SK-N-SH treated with all-trans-retinoic acid at 6 μM for 48 hours (cell line): ENCODE results near the gene FMC1.

Experiments
- ARNTL ChIP-seq: fragments of 450-650 bp; formaldehyde crosslinking; IDR thresholded peaks from 2 replicates; pipeline ENCODE4 v1.5.0; 2020; ENCODE audit warnings: low read depth, mild to moderate bottlenecking, moderate library complexity, borderline replicate concordance
- ESRRG ChIP-seq: fragments of 250-450 bp; sonication (Bioruptor Pico); IDR thresholded peaks from 2 replicates; pipeline ENCODE4 v1.6.1; 2021; ENCODE audit warnings: mild to moderate bottlenecking
- ISL1 ChIP-seq: fragments of 250-450 bp; sonication (Bioruptor Pico); IDR thresholded peaks from 2 replicates; pipeline ENCODE4 v2.1.2; 2022; ENCODE audit warnings: mild to moderate bottlenecking, moderate library complexity
- RARB ChIP-seq: fragments of 250-450 bp; sonication (Bioruptor Pico); IDR thresholded peaks from 2 replicates; pipeline ENCODE4 v1.8.0; 2021; ENCODE audit warnings: mild to moderate bottlenecking, moderate library complexity
- SNAI2 ChIP-seq: fragments of 250-450 bp; sonication (Bioruptor Pico); IDR thresholded peaks from 2 replicates; pipeline ENCODE4 v1.5.0; 2020; ENCODE audit warnings: mild to moderate bottlenecking, moderate library complexity
- TCF4 ChIP-seq: fragments of 250-450 bp; sonication (Bioruptor Pico); IDR thresholded peaks from 2 replicates; pipeline ENCODE4 v1.8.0; 2021; ENCODE audit warnings: mild to moderate bottlenecking, moderate library complexity, borderline replicate concordance
- ZFP3 ChIP-seq: fragments of 250-450 bp; sonication (Bioruptor Pico); IDR thresholded peaks from 2 replicates; pipeline ENCODE4 v1.5.0; 2020; ENCODE audit warnings: mild to moderate bottlenecking, moderate library complexity
- ZFP30 ChIP-seq: fragments of 450-650 bp; formaldehyde crosslinking; IDR thresholded peaks from 2 replicates; pipeline ENCODE4 v1.5.0; 2022; ENCODE audit warnings: mild to moderate bottlenecking, moderate library complexity
- ZNF70 ChIP-seq: fragments of 450-650 bp; formaldehyde crosslinking; IDR thresholded peaks from 2 replicates; pipeline ENCODE4 v1.5.0; 2020; ENCODE audit warnings: mild to moderate bottlenecking, moderate library complexity
- TF ChIP-seq, protein P1 (sequence below): fragments of 250-450 bp; sonication (Bioruptor Pico); IDR thresholded peaks from 2 replicates; pipeline ENCODE4 v1.5.1; 2020; ENCODE audit warnings: low read depth, mild to moderate bottlenecking, moderate library complexity
- TF ChIP-seq, protein P2 (sequence below): fragments of 250-450 bp; sonication (Bioruptor Pico); IDR thresholded peaks from 2 replicates; pipeline ENCODE4 v1.5.1; 2021; ENCODE audit warnings: mild to moderate bottlenecking, moderate library complexity
- TF ChIP-seq, protein P3 (sequence below): fragments of 250-450 bp; sonication (Bioruptor Pico); IDR thresholded peaks from 2 replicates; pipeline ENCODE4 v1.8.0; 2020; ENCODE audit warnings: mild to moderate bottlenecking, moderate library complexity, borderline replicate concordance
- TF ChIP-seq, protein P4 (sequence below): fragments of 250-450 bp; sonication (Bioruptor Pico); IDR thresholded peaks from 2 replicates; pipeline ENCODE4 v1.8.0; 2021; ENCODE audit warnings: low read depth, mild to moderate bottlenecking, moderate library complexity, borderline replicate concordance

DNA sequence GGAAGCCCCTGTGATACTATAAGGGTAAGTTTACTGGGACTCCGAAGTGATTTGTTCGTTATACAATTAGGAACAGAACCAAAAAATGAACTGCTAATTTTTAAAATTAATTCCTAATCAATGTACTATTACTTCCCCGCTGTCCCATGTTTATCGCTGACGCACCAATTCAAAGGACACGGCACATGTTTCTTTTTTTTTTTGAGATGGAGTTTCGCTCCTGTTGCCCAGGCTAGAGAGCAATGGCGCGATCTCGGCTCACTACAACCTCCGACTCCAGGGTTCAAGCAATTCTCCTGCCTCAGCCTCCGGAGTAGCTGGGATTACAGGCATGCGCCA, 1.5 kb upstream of the FMC1 start:
- TF ChIP-seq, protein P1, sequence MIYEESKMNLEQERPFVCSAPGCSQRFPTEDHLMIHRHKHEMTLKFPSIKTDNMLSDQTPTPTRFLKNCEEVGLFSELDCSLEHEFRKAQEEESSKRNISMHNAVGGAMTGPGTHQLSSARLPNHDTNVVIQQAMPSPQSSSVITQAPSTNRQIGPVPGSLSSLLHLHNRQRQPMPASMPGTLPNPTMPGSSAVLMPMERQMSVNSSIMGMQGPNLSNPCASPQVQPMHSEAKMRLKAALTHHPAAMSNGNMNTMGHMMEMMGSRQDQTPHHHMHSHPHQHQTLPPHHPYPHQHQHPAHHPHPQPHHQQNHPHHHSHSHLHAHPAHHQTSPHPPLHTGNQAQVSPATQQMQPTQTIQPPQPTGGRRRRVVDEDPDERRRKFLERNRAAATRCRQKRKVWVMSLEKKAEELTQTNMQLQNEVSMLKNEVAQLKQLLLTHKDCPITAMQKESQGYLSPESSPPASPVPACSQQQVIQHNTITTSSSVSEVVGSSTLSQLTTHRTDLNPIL (CRISPR knock-in tag), result no peak
- no peak for TF ChIP-seq TCF4 (CRISPR knock-in tag)
- TF ChIP-seq, protein P2, sequence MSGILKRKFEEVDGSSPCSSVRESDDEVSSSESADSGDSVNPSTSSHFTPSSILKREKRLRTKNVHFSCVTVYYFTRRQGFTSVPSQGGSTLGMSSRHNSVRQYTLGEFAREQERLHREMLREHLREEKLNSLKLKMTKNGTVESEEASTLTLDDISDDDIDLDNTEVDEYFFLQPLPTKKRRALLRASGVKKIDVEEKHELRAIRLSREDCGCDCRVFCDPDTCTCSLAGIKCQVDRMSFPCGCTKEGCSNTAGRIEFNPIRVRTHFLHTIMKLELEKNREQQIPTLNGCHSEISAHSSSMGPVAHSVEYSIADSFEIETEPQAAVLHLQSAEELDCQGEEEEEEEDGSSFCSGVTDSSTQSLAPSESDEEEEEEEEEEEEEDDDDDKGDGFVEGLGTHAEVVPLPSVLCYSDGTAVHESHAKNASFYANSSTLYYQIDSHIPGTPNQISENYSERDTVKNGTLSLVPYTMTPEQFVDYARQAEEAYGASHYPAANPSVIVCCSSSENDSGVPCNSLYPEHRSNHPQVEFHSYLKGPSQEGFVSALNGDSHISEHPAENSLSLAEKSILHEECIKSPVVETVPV (CRISPR knock-in tag), result no peak
- no peak for TF ChIP-seq ARNTL (CRISPR knock-in tag)
- TF ChIP-seq ESRRG (CRISPR knock-in tag), result no peak
- no peak for TF ChIP-seq ISL1 (CRISPR knock-in tag)
- no peak for TF ChIP-seq ZNF70 (CRISPR knock-in tag)
- TF ChIP-seq, protein P3, sequence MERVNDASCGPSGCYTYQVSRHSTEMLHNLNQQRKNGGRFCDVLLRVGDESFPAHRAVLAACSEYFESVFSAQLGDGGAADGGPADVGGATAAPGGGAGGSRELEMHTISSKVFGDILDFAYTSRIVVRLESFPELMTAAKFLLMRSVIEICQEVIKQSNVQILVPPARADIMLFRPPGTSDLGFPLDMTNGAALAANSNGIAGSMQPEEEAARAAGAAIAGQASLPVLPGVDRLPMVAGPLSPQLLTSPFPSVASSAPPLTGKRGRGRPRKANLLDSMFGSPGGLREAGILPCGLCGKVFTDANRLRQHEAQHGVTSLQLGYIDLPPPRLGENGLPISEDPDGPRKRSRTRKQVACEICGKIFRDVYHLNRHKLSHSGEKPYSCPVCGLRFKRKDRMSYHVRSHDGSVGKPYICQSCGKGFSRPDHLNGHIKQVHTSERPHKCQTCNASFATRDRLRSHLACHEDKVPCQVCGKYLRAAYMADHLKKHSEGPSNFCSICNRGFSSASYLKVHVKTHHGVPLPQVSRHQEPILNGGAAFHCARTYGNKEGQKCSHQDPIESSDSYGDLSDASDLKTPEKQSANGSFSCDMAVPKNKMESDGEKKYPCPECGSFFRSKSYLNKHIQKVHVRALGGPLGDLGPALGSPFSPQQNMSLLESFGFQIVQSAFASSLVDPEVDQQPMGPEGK, result no peak
- TF ChIP-seq RARB, result no peak
- no peak for TF ChIP-seq SNAI2
- TF ChIP-seq ZFP30 (CRISPR knock-in tag), result no peak
- TF ChIP-seq, protein P4, sequence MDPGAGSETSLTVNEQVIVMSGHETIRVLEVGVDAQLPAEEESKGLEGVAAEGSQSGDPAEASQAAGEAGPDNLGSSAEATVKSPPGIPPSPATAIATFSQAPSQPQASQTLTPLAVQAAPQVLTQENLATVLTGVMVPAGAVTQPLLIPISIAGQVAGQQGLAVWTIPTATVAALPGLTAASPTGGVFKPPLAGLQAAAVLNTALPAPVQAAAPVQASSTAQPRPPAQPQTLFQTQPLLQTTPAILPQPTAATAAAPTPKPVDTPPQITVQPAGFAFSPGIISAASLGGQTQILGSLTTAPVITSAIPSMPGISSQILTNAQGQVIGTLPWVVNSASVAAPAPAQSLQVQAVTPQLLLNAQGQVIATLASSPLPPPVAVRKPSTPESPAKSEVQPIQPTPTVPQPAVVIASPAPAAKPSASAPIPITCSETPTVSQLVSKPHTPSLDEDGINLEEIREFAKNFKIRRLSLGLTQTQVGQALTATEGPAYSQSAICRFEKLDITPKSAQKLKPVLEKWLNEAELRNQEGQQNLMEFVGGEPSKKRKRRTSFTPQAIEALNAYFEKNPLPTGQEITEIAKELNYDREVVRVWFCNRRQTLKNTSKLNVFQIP (CRISPR knock-in tag), result no peak
- TF ChIP-seq ZFP3, result no peak
